ENCODE measurements around the gene UROS.

- TF ChIP-seq EP300 (IDR thresholded peaks at IDR 0.05) (no peak), POLR2AphosphoS5 (IDR thresholded peaks at IDR 0.05) (no peak)
Observed at GRCh38 chr10:125744909-125745308, 78.1 kb downstream of the UROS start.

Data from suprapubic skin (tissue), 4 donors.